Sigmoid colon (tissue), 7 donors: ENCODE measurements around the gene LFNG. TPM values are rescaled to one million over a fixed set of nuclear protein-coding genes. Genes with fewer than 3 reads are reported as not detected.

Experiments
- DNase-seq: peaks from one replicate; pipeline ENCODE4 v3.0.0-alpha.2; 2019
- H3K27ac ChIP-seq, 4 donors: fragments of 200-600 bp; sonication (generic); one replicate each; pipeline ENCODE4 v1.5.1; 2016 to 2019; ENCODE audit warnings: mild to moderate bottlenecking in 1 of 4
- H3K27me3 ChIP-seq, 3 donors: fragments of 200-600 bp; sonication (generic); one replicate each; pipeline ENCODE4 v1.5.1; 2019; ENCODE audit warnings: mild to moderate bottlenecking in 1 of 3
- H3K36me3 ChIP-seq, 4 donors: fragments of 200-600 bp; sonication (generic); one replicate each; pipeline ENCODE4 v1.5.1; 2016 to 2019
- H3K4me1 ChIP-seq, 4 donors: fragments of 200-600 bp; sonication (generic); one replicate each; pipeline ENCODE4 v1.5.1; 2017 to 2019
- H3K4me3 ChIP-seq, 4 donors: fragments of 200-600 bp; sonication (generic); one replicate each; pipeline ENCODE4 v1.5.1; 2017 to 2019; ENCODE audit warnings: mild to moderate bottlenecking in 2 of 4, moderate library complexity in 1 of 4
- H3K9me3 ChIP-seq, 4 donors: fragments of 200-600 bp in 3 of 4; sonication (generic) in 3 of 4; one replicate each; pipeline versions ENCODE4 v1.5.1 to v1.6.1; 2013 to 2019
- EP300 ChIP-seq, 4 donors: sonication (generic); formaldehyde crosslinking; IDR thresholded peaks; one replicate each; pipeline ENCODE4 v1.6.1; 2017; ENCODE audit warnings: antibody characterized with exemption in 4 of 4
- POLR2A ChIP-seq, 2 donors: fragments of 450-650 bp; IDR thresholded peaks; one replicate each; pipeline ENCODE4 v1.6.1; 2016; ENCODE audit warnings: antibody characterized with exemption in 2 of 2, mild to moderate bottlenecking in 2 of 2, moderate library complexity in 2 of 2
- POLR2AphosphoS5 ChIP-seq, 4 donors: sonication (generic); formaldehyde crosslinking; IDR thresholded peaks; one replicate each; pipeline ENCODE4 v1.6.1; 2017; ENCODE audit warnings: antibody characterized with exemption in 4 of 4
- WGBS, 2 donors: extraction: QIAGEN DNeasy Blood & Tissue Kit; methylation state at CpG; one replicate each; pipeline ENCODE4 v1.1.7; 2013; 5-methylcytosine and 5-hydroxymethylcytosine counted together
- intact Hi-C: fragments of 100-400 bp; cut with DNase I; formaldehyde crosslinking; loops from one replicate; pipeline ENCODE4 v1.15.1; 2023
- polyA plus RNA-seq, 3 donors: library from polyadenylated mRNA; stranded (reverse); fragments of 200-250 nt; gene quantifications; one replicate each; pipeline ENCODE4 v1.2.3, GENCODE V29; 2013
- small RNA-seq, 3 donors: library from RNA; depleted of rRNA; stranded (forward); fragments of <200 nt; gene quantifications; one replicate each; pipeline ENCODE3, GENCODE V24; 2016
- total RNA-seq, 4 donors: library from RNA; depleted of rRNA; stranded (reverse); fragments of >200 nt; gene quantifications; one replicate each; pipeline ENCODE4 v1.1.0, GENCODE V29; 2016
- TF ChIP-seq, protein P1 (sequence below), 4 experiments: fragments of 450-650 bp in 3 of 4; fragments of 200-600 bp in 1 of 4; IDR thresholded peaks; one replicate each; pipeline ENCODE4 v1.5.1; 2016 to 2019; ENCODE audit warnings: antibody characterized with exemption in 4 of 4, mild to moderate bottlenecking in 3 of 4, moderate library complexity in 2 of 4
- donor health status: healthy with polysubstance abuse.
- donor health status: Bipolar disorder and iron deficiency.
- donor health status: healthy.

The LFNG gene
- total and polyA plus RNA-seq, 7 donors, result 1.8 to 34.5 (median 5.8) TPM

DNA sequence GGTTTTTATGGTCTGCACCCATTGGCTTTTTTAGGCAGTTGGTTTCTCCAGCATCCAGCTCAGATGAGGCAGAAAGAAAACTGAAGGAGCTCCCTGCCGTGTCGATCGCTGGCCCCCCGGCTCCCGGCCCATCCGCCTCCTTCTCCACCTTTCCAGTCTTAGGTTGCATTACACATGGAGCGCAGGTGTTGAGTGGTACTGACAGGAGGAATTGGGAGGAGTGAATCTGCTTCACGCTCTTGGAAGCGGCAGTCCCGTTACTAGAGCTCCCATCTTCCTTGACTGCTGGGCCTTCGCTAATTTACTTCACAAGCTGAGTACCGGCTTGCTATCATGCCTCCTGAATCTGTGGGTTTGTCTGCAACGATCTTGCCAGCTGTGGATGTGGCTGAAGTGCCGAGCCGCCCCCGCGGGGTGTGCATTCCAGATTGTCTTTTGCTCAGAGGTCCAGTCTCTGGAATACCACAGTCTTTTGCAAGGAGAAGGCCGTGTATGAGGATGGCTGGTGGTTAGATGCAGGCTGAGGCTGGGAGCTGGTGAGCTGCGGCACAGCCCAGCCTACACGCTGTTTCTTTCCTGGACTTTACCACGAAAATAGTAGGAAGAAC is 56.3 kb downstream of the LFNG start:
- Histone ChIP-seq H3K4me3 (no peak overlapping the region), H3K9me3 (no peaks in the 10 kb centered on the region), H3K4me1 (no peaks in the 10 kb centered on the region), H3K36me3 (peaks cover 0 to 61% (median 14%) of the 10 kb centered on the region in 4 donors), H3K27me3 (no peaks in the 10 kb centered on the region), H3K27ac (no peak overlapping the region)
- WGBS, 2 donors, result 92 to 96% methylated on average over 21 of the region's 21 CpGs
- intact Hi-C loops, result no loop called here
- no peak for TF ChIP-seq POLR2AphosphoS5 (IDR thresholded peaks at IDR 0.05)
- TF ChIP-seq, protein P1, sequence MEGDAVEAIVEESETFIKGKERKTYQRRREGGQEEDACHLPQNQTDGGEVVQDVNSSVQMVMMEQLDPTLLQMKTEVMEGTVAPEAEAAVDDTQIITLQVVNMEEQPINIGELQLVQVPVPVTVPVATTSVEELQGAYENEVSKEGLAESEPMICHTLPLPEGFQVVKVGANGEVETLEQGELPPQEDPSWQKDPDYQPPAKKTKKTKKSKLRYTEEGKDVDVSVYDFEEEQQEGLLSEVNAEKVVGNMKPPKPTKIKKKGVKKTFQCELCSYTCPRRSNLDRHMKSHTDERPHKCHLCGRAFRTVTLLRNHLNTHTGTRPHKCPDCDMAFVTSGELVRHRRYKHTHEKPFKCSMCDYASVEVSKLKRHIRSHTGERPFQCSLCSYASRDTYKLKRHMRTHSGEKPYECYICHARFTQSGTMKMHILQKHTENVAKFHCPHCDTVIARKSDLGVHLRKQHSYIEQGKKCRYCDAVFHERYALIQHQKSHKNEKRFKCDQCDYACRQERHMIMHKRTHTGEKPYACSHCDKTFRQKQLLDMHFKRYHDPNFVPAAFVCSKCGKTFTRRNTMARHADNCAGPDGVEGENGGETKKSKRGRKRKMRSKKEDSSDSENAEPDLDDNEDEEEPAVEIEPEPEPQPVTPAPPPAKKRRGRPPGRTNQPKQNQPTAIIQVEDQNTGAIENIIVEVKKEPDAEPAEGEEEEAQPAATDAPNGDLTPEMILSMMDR (IDR thresholded peaks at IDR 0.05), result no peak
- no peak for DNase-seq

DNA sequence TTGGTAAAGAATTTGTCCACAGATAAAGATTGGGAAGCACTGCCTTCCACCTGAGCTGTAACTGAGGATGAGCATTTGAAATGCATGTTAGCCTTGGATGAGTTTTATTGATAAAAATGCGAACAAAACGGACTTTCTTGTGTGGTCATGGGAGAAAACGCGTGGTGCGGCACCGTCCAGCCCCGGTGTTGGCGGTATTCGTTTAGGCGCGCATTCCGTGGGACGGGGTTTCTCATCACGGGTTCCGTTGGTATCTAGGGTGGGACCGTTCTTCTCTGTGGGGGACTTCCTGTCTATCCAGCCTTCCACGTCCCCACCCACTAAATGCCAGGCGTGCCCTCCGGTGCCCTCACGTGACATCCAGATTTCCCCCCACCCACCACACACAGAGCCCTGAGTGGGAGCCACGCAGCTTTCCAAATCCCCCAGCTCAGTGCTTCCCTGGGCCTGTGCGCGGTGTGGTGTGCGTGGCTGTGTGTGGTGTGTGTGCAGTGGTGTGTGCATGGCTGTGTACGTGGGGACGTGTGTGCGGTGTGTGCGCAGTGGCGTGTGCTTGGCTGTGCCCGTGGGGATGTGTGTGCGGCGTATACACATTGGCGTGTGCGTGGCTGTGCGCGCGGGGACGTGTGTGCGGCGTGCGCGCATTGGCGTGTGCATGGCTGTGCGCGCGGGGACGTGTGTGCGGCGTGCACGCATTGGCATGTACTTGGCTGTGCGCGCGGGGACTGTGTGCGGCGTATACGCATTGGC is 57.3 kb downstream of the LFNG start:
- WGBS, 2 donors, result 92% methylated on average over 56 of the region's 56 CpGs
- H3K4me1 ChIP-seq, result no peaks in the 10 kb centered on the region
- no peak for DNase-seq

More for the DNA sequence above, 57.3 kb downstream of the LFNG start:
- no peak for TF ChIP-seq EP300 (IDR thresholded peaks at IDR 0.05)
- no peak for TF ChIP-seq POLR2AphosphoS5 (IDR thresholded peaks at IDR 0.05)
- TF ChIP-seq, protein P1 (IDR thresholded peaks at IDR 0.05), result no peak
- no peak for TF ChIP-seq POLR2A (IDR thresholded peaks at IDR 0.05)
- no peak overlapping the region for H3K27ac ChIP-seq
- no peaks in the 10 kb centered on the region for H3K27me3 ChIP-seq
- intact Hi-C loops, result no loop called here
- H3K36me3 ChIP-seq, result peaks cover 0 to 53% (median 14%) of the 10 kb centered on the region in 4 donors
- no peaks in the 10 kb centered on the region for H3K9me3 ChIP-seq
- no peak overlapping the region for H3K4me3 ChIP-seq

Small RNA genes lying within 50 kb of the gene (small RNA-seq; reads per million reads assigned to genes)
- gene MIR4648, result 0 reads per million in 3 donors

Other genes starting within 250 kb of the LFNG start
- 10 to 100 TPM in 2 of 4 donors, 1 to 10 TPM in 2; 5.3 to 14.0 (median 8.5) TPM for gene SNX8, start 205.3 kb upstream of the LFNG start, total RNA-seq
- gene SNX8, start 205.3 kb upstream of the LFNG start, polyA plus RNA-seq, result 10 to 100 TPM in 2 of 3 donors, 1 to 10 TPM in 1; 7.2 to 23.1 (median 10.2) TPM
- 100 to 1,000 TPM in 2 of 4 donors, 10 to 100 TPM in 2; 89.2 to 125 (median 103) TPM for gene EIF3B, start 164.9 kb upstream of the LFNG start, total RNA-seq
- 100 to 1,000 TPM in 1 of 3 donors, 10 to 100 TPM in 2; 37.9 to 107 (median 47.4) TPM for gene EIF3B, start 164.9 kb upstream of the LFNG start, polyA plus RNA-seq
- gene CHST12, start 116.2 kb upstream of the LFNG start, total RNA-seq, result 10 to 100 TPM in 3 of 4 donors, 1 to 10 TPM in 1; 7.5 to 10.9 (median 10.4) TPM
- gene CHST12, start 116.2 kb upstream of the LFNG start, polyA plus RNA-seq, result 10 to 100 TPM in 1 of 3 donors, 1 to 10 TPM in 2; 1.2 to 11.9 (median 3.2) TPM
- gene GRIFIN, start 43.4 kb upstream of the LFNG start, total RNA-seq, result not detected
- gene GRIFIN, start 43.4 kb upstream of the LFNG start, polyA plus RNA-seq, result not detected
- 10 to 100 TPM; 17.8 to 24.6 (median 22.1) TPM for gene BRAT1, start 35.8 kb downstream of the LFNG start, total RNA-seq
- 10 to 100 TPM in 2 of 3 donors, 1 to 10 TPM in 1; 9.6 to 25.9 (median 11.3) TPM for gene BRAT1, start 35.8 kb downstream of the LFNG start, polyA plus RNA-seq
- 10 to 100 TPM in 2 of 4 donors, 1 to 10 TPM in 2; 6.4 to 22.4 (median 11.8) TPM for gene IQCE, start 39.2 kb downstream of the LFNG start, total RNA-seq
- gene IQCE, start 39.2 kb downstream of the LFNG start, polyA plus RNA-seq, result 10 to 100 TPM in 1 of 3 donors, 1 to 10 TPM in 2; 8.1 to 19.6 (median 9.6) TPM
- 10 to 100 TPM; 10.2 to 19.4 (median 13.0) TPM for gene TTYH3, start 112.2 kb downstream of the LFNG start, total RNA-seq
- gene TTYH3, start 112.2 kb downstream of the LFNG start, polyA plus RNA-seq, result 10 to 100 TPM in 2 of 3 donors, 1 to 10 TPM in 1; 5.4 to 41.7 (median 21.3) TPM
- 1 to 10 TPM in 1 of 4 donors, under 1 TPM in 1, not detected in 2; 0.41 to 1.4 TPM for gene AMZ1, start 168.4 kb downstream of the LFNG start, total RNA-seq
- gene AMZ1, start 168.4 kb downstream of the LFNG start, polyA plus RNA-seq, result under 1 TPM in 2 of 3 donors, not detected in 1; under 0.01 to 0.16 TPM